SU-DHL-6 (cell line): ENCODE data around the gene CCNY.

Experiments
- H2AFZ ChIP-seq: fragments of 200-600 bp; sonication (generic); 2 replicates; pipeline ENCODE4 v1.6.1; 2014; ENCODE audit warnings: low read depth, mild to moderate bottlenecking, moderate library complexity, mixed read lengths, antibody characterized with exemption, low read length; ENCODE audit not compliant: severe bottlenecking
- H3F3A ChIP-seq: fragments of 200-600 bp; shearing (Covaris generic); 2 replicates; pipeline ENCODE4 v1.6.0; 2016; ENCODE audit warnings: antibody characterized with exemption, mild to moderate bottlenecking; ENCODE audit not compliant: insufficient read depth
- H3K27ac ChIP-seq: fragments of 200-600 bp; sonication (generic); 2 replicates; pipeline ENCODE4 v1.5.1; 2016; ENCODE audit warnings: low read depth, mild to moderate bottlenecking, low read length, moderate library complexity, mixed read lengths
- H3K27me3 ChIP-seq: fragments of 200-600 bp; sonication (generic), shearing (Covaris generic); 2 replicates; pipeline ENCODE4 v1.6.0; 2014; ENCODE audit warnings: mild to moderate bottlenecking, low read length
- H3K36me3 ChIP-seq: fragments of 200-600 bp; sonication (generic); 2 replicates; pipeline ENCODE4 v1.6.1; 2014; ENCODE audit warnings: mild to moderate bottlenecking, low read length, mixed read lengths
- H3K4me2 ChIP-seq: fragments of 300-600, 200-600 bp; shearing (Covaris generic), sonication (generic); 2 replicates; pipeline ENCODE4 v1.6.0; 2014; ENCODE audit warnings: low read length, low read depth, mild to moderate bottlenecking; ENCODE audit not compliant: poor library complexity, severe bottlenecking
- H3K4me3 ChIP-seq: fragments of 200-600 bp; sonication (generic); 2 replicates; pipeline ENCODE4 v1.5.1; 2014; ENCODE audit warnings: antibody characterized with exemption, low read length, mild to moderate bottlenecking, mixed read lengths; ENCODE audit not compliant: insufficient read depth, poor library complexity, severe bottlenecking
- H3K79me2 ChIP-seq: fragments of 200-600 bp; sonication (generic); 2 replicates; pipeline ENCODE4 v1.6.1; 2014; ENCODE audit warnings: mild to moderate bottlenecking, low read length, moderate library complexity; ENCODE audit not compliant: insufficient read depth
- H3K9ac ChIP-seq: fragments of 200-600 bp; sonication (generic); 2 replicates; pipeline ENCODE4 v1.7.0; 2014; ENCODE audit warnings: mild to moderate bottlenecking, low read length
- H3K9me2 ChIP-seq: fragments of 200-600 bp; sonication (generic); replicated peaks from 2 replicates; pipeline ENCODE4 v1.6.1; 2014; ENCODE audit warnings: low read length; ENCODE audit not compliant: insufficient read depth
- H3K9me3 ChIP-seq: fragments of 200-600 bp; sonication (generic); 2 replicates; pipeline ENCODE4 v1.6.1; 2014; ENCODE audit warnings: low read length, mixed read lengths; ENCODE audit not compliant: insufficient read depth
- H4K20me1 ChIP-seq: fragments of 200-600 bp; sonication (generic); 2 replicates; pipeline ENCODE4 v1.6.1; 2014; ENCODE audit warnings: low read depth, mild to moderate bottlenecking, antibody characterized with exemption, low read length, moderate library complexity, mixed read lengths
- EZH2phosphoT487 ChIP-seq: fragments of 200-600 bp; sonication (generic), shearing (Covaris generic); conservative IDR thresholded peaks from 2 replicates; pipeline ENCODE4 v1.6.1; 2018; ENCODE audit warnings: mild to moderate bottlenecking, antibody characterized with exemption, low read length, moderate library complexity, mixed read lengths
- TF ChIP-seq, protein P1 (sequence below): fragments of 200-600 bp; sonication (generic); IDR thresholded peaks from one replicate; pipeline ENCODE4 v1.5.1; 2017; ENCODE audit warnings: antibody characterized with exemption, mild to moderate bottlenecking, low read length, moderate library complexity; ENCODE audit not compliant: insufficient read depth, poor library complexity, severe bottlenecking

Gene CCNY

DNA sequence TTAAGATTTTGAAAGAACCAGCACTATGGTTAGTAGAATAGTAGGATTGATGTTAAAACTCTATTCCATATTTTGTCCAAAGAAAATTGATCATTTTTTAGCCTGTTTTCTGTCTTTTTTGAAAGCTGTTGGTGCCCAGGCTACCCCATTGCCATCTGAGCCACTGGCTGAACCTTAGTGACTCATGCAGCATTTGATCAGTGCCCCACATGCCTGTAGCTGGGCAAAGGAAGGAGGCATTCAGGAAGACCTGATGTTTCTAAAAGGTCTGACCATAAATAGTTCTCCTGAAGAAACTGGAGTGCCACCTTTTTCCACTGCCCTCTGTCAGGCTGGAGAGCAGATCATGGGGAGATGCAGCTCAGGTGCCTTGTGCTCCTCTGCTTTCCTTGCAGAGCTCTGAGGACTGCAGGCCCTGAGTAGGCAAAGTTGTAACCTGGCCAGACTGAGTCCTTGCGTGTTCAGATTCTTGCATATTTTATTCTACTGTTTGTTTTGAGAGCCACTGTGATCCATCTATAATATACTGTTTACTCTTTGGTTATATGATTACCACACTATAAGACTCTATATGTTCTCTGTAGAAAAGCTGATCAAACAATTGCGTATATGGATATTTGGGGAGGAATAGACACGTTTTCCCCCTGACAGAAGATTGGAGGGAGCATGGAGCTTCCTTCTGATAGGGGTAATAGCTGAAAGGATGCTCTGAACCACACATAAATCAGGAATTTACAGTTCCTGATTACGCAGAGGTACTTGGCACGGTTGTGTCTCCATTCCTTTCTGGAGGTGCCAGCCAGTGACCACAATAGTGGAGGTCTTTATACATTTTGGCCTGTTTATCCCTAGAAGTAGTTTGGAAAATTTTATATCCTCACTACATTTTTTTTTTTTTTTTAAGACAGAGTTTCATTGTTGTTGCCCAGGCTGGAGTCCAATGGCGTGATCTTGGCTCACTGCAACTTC, 219.9 kb downstream of the CCNY start:
- Histone ChIP-seq H3K4me3 (no peak overlapping the region), H3K79me2 (no peaks in the 10 kb centered on the region), H2AFZ (no peak overlapping the region), H3K27me3 (no peaks in the 10 kb centered on the region), H3K9ac (no peak overlapping the region), H3K36me3 (no peaks in the 10 kb centered on the region), H3K4me2 (no peak overlapping the region), H3K9me3 (no peaks in the 10 kb centered on the region), H3F3A (no peaks in the 10 kb centered on the region), H4K20me1 (no peaks in the 10 kb centered on the region), H3K9me2 (no peaks in the 10 kb centered on the region), H3K27ac (no peak overlapping the region)
- no peak for TF ChIP-seq EZH2phosphoT487
- TF ChIP-seq, protein P1, sequence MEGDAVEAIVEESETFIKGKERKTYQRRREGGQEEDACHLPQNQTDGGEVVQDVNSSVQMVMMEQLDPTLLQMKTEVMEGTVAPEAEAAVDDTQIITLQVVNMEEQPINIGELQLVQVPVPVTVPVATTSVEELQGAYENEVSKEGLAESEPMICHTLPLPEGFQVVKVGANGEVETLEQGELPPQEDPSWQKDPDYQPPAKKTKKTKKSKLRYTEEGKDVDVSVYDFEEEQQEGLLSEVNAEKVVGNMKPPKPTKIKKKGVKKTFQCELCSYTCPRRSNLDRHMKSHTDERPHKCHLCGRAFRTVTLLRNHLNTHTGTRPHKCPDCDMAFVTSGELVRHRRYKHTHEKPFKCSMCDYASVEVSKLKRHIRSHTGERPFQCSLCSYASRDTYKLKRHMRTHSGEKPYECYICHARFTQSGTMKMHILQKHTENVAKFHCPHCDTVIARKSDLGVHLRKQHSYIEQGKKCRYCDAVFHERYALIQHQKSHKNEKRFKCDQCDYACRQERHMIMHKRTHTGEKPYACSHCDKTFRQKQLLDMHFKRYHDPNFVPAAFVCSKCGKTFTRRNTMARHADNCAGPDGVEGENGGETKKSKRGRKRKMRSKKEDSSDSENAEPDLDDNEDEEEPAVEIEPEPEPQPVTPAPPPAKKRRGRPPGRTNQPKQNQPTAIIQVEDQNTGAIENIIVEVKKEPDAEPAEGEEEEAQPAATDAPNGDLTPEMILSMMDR, result no peak

DNA sequence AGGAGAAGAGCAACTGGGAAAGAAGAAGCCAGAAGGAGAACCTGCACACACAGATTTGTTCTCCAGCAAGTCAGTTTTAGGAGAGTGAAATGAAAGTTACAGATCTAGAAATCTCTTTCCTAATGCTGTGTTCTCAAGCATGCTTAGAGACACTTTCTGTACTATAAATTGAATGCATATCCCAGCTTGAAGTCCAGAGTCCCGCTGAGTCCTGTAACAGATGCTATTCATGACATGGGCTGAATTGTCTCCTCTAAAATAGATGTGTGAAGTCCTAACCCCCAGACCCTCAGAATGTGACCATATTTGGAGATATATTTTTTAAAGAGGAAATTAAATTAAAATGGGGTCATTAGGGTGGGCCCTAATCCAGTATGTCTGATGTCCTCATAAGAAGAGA, 222.0 kb downstream of the CCNY start:
- Histone ChIP-seq H3K9ac (no peak overlapping the region), H3K36me3 (no peaks in the 10 kb centered on the region), H3K4me3 (no peak overlapping the region), H3K27me3 (no peaks in the 10 kb centered on the region), H3K27ac (no peak overlapping the region), H4K20me1 (no peaks in the 10 kb centered on the region), H3K9me2 (no peaks in the 10 kb centered on the region), H3F3A (no peaks in the 10 kb centered on the region), H2AFZ (no peak overlapping the region), H3K9me3 (no peaks in the 10 kb centered on the region), H3K4me2 (no peak overlapping the region), H3K79me2 (no peaks in the 10 kb centered on the region)
- TF ChIP-seq EZH2phosphoT487, result no peak
- TF ChIP-seq, protein P1, result no peak

DNA sequence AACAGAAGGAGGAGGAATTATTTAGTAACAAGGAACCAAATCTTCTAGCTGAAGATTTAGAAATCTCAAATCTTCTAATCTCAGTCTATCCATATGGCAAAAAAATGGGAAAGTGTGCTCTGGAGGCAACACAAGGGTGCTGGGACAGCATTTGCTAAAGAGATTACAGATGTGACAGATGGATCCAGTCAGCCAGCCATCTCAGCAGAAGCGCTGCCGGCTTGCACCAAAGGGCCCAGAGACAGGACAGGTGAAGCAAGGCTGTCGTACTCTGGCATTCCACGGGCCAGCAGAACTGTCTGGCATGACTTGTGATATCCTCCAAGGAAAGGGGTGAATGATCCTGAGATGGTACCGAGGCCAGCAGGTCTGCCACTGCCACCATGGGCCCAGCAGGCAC, 223.1 kb downstream of the CCNY start:
- H3K36me3 ChIP-seq, result no peaks in the 10 kb centered on the region
- H4K20me1 ChIP-seq, result no peaks in the 10 kb centered on the region
- no peak overlapping the region for H3K4me2 ChIP-seq
- TF ChIP-seq, protein P1, result no peak
- no peak for TF ChIP-seq EZH2phosphoT487
- no peak overlapping the region for H2AFZ ChIP-seq
- no peak overlapping the region for H3K4me3 ChIP-seq
- H3K27me3 ChIP-seq, result no peaks in the 10 kb centered on the region
- H3F3A ChIP-seq, result no peaks in the 10 kb centered on the region
- no peaks in the 10 kb centered on the region for H3K9me2 ChIP-seq
- H3K9me3 ChIP-seq, result no peaks in the 10 kb centered on the region
- no peak overlapping the region for H3K27ac ChIP-seq
- no peaks in the 10 kb centered on the region for H3K79me2 ChIP-seq
- no peak overlapping the region for H3K9ac ChIP-seq
